HepG2 (cell line): ENCODE data around the gene TSKU. TPM values are rescaled to one million over a fixed set of nuclear protein-coding genes. Genes with fewer than 3 reads are reported as not detected.

Experiments
- ATAC-seq: fragments of 200-7000 bp; cut with Tn5 transposase; 3 replicates; pipeline ENCODE4 v1.9.1; 2020; ENCODE audit warnings: mild to moderate bottlenecking, moderate library complexity
- BruUV-seq: library from RNA; stranded (reverse); fragments of 400-500 nt; replicated peaks from 2 replicates; lab custom pipeline; 2021; lab: Mats Ljungman, UMichigan
- CTCF ChIA-PET: fragments of 300-600 bp; formaldehyde crosslinking; extraction: SDS; loops from one replicate; lab custom pipeline; 2021; ENCODE audit warnings: low total read pairs, inconsistent platforms, low intra/inter-chr PET ratio; lab: Yijun Ruan, JAX
- POLR2A ChIA-PET: fragments of 350-600 bp; sonication (Branson Sonifier 250); formaldehyde crosslinking; loops from one replicate; lab custom pipeline; 2020; ENCODE audit warnings: antibody characterized with exemption, inconsistent platforms; lab: Yijun Ruan, JAX
- DNase-seq: peaks from one replicate; pipeline ENCODE4 v3.0.0-alpha.2; 2015; ENCODE audit warnings: low spot score
- FAIRE-seq: peaks from 3 replicates; lab custom pipeline; 2011; peaks lifted over from hg19 to GRCh38; lab: Jason Lieb, UNC
- H2AFZ ChIP-seq: one replicate; pipeline ENCODE4 v1.6.1; 2011; ENCODE audit warnings: low read length, inconsistent platforms
- H3K27ac ChIP-seq: fragments of 300-600 bp; 3 replicates; pipeline ENCODE4 v1.8.0; 2011; ENCODE audit warnings: mixed run types, mild to moderate bottlenecking, mixed read lengths, low read length, inconsistent platforms; ENCODE audit not compliant: insufficient read depth; ENCODE audit errors: extremely low read length
- H3K27me3 ChIP-seq, 2 experiments: fragments of 200-600 bp in 1 of 2; 2 replicates in 1 of 2; 3 replicates in 1 of 2; pipeline versions ENCODE4 v1.6.0 to v1.8.0; 2011; ENCODE audit warnings: low read length in 2 of 2, mild to moderate bottlenecking in 2 of 2, moderate library complexity in 2 of 2, inconsistent platforms in 1 of 2; ENCODE audit not compliant: insufficient read depth in 2 of 2, control insufficient read depth in 1 of 2
- H3K36me3 ChIP-seq, 2 experiments: fragments of 200-600 bp in 1 of 2; replicated peaks in 1 of 2; 2 replicates in 1 of 2; 3 replicates in 1 of 2; pipeline versions ENCODE4 v1.5.1 to v1.8.0; 2011; ENCODE audit warnings: low read length in 2 of 2, inconsistent platforms in 1 of 2; ENCODE audit not compliant: insufficient read depth in 2 of 2, control insufficient read depth in 1 of 2
- H3K4me1 ChIP-seq: 2 replicates; pipeline ENCODE4 v1.5.1; 2012; ENCODE audit warnings: low read length, inconsistent platforms; ENCODE audit not compliant: insufficient read depth
- H3K4me2 ChIP-seq: 2 replicates; pipeline ENCODE4 v1.6.0; 2011; ENCODE audit warnings: low read depth, low read length, inconsistent platforms
- H3K4me3 ChIP-seq, 3 experiments: fragments of 200-600 bp in 1 of 3; sonication (generic), shearing (Covaris generic) in 1 of 3; replicated peaks in 1 of 3; 2 replicates each; pipeline ENCODE4 v1.5.1; 2011 to 2016; ENCODE audit warnings: low read length in 3 of 3, inconsistent platforms in 2 of 3, low read depth in 2 of 3, mild to moderate bottlenecking in 2 of 3, control low read depth in 1 of 3, mixed read lengths in 1 of 3; ENCODE audit not compliant: insufficient read depth in 1 of 3
- H3K79me2 ChIP-seq: one replicate; pipeline ENCODE4 v1.6.1; 2011; ENCODE audit warnings: low read length, inconsistent platforms; ENCODE audit not compliant: insufficient read depth
- H3K9ac ChIP-seq: 2 replicates; pipeline ENCODE4 v1.6.0; 2011; ENCODE audit warnings: mild to moderate bottlenecking, low read depth, low read length, inconsistent platforms; ENCODE audit not compliant: insufficient read depth
- H3K9me3 ChIP-seq: 2 replicates; pipeline ENCODE4 v1.5.1; 2012; ENCODE audit warnings: mild to moderate bottlenecking, low read length
- H4K20me1 ChIP-seq: 2 replicates; pipeline ENCODE4 v1.6.0; 2011; ENCODE audit warnings: inconsistent platforms, mild to moderate bottlenecking, low read length, moderate library complexity; ENCODE audit not compliant: insufficient read depth
- ATM ChIP-seq: fragments of 450-650 bp; IDR thresholded peaks from 2 replicates; pipeline ENCODE4 v1.7.1; 2017; ENCODE audit warnings: mild to moderate bottlenecking, borderline replicate concordance
- CREB3 ChIP-seq: sonication (generic); formaldehyde crosslinking; IDR thresholded peaks from 2 replicates; pipeline ENCODE4 v1.5.0; 2020; ENCODE audit warnings: missing genetic modification reagents
- EHMT2 ChIP-seq: fragments of 200-600 bp; sonication (generic); IDR thresholded peaks from 2 replicates; pipeline ENCODE4 v1.7.0; 2017; ENCODE audit warnings: antibody characterized with exemption, low read depth, low read length, borderline replicate concordance
- GABPB1 ChIP-seq: IDR thresholded peaks from 2 replicates; pipeline ENCODE4 v1.6.1; 2016; ENCODE audit warnings: mild to moderate bottlenecking, missing genetic modification reagents, moderate library complexity, missing compliant biosample characterization
- MTA3 ChIP-seq: sonication (generic); formaldehyde crosslinking; IDR thresholded peaks from 2 replicates; pipeline ENCODE4 v1.4.0; 2020; ENCODE audit warnings: missing genetic modification reagents
- STAT5B ChIP-seq: sonication (generic); formaldehyde crosslinking; IDR thresholded peaks from 2 replicates; pipeline ENCODE4 v1.4.0; 2020; ENCODE audit warnings: missing genetic modification reagents
- TAF1 ChIP-seq: sonication (generic); formaldehyde crosslinking; IDR thresholded peaks from 2 replicates; pipeline ENCODE4 v1.4.0; 2020; ENCODE audit warnings: missing genetic modification reagents
- TARDBP ChIP-seq: sonication (generic); formaldehyde crosslinking; IDR thresholded peaks from 2 replicates; pipeline ENCODE4 v1.8.0; 2022; ENCODE audit warnings: mild to moderate bottlenecking, missing genetic modification reagents
- ZMAT3 ChIP-seq: sonication (generic); formaldehyde crosslinking; conservative IDR thresholded peaks from 2 replicates; pipeline ENCODE4 v1.7.0; 2021; ENCODE audit warnings: missing genetic modification reagents
- ZNF10 ChIP-seq: sonication (generic); formaldehyde crosslinking; IDR thresholded peaks from 2 replicates; pipeline ENCODE4 v1.4.0; 2020; ENCODE audit warnings: mild to moderate bottlenecking, low read depth, missing genetic modification reagents, borderline replicate concordance
- ZNF101 ChIP-seq: sonication (generic); formaldehyde crosslinking; IDR thresholded peaks from 2 replicates; pipeline ENCODE4 v1.4.0; 2020; ENCODE audit warnings: mild to moderate bottlenecking, low read depth, missing genetic modification reagents, borderline replicate concordance
- ZNF138 ChIP-seq: sonication (generic); formaldehyde crosslinking; IDR thresholded peaks from 2 replicates; pipeline ENCODE4 v1.5.0; 2020; ENCODE audit warnings: mild to moderate bottlenecking, low read depth, missing genetic modification reagents
- ZNF326 ChIP-seq: sonication (generic); formaldehyde crosslinking; IDR thresholded peaks from 2 replicates; pipeline ENCODE4 v1.4.0; 2020; ENCODE audit warnings: missing genetic modification reagents, borderline replicate concordance
- ZNF431 ChIP-seq: sonication (generic); formaldehyde crosslinking; IDR thresholded peaks from 2 replicates; pipeline ENCODE4 v1.9.0; 2022; ENCODE audit warnings: missing genetic modification reagents, low read depth, mild to moderate bottlenecking, borderline replicate concordance
- ZNF512B ChIP-seq: sonication (generic); formaldehyde crosslinking; IDR thresholded peaks from 2 replicates; pipeline ENCODE4 v1.5.1; 2020; ENCODE audit warnings: missing genetic modification reagents, mild to moderate bottlenecking, borderline replicate concordance
- ZNF670 ChIP-seq: sonication (generic); formaldehyde crosslinking; IDR thresholded peaks from 2 replicates; pipeline ENCODE4 v1.8.0; 2022; ENCODE audit warnings: mild to moderate bottlenecking, missing genetic modification reagents, borderline replicate concordance
- WGBS: methylation state at CpG from one replicate; pipeline ENCODE4 v1.1.6; 2017; ENCODE audit warnings: low lambda C conversion rate; 5-methylcytosine and 5-hydroxymethylcytosine counted together
- in situ Hi-C: cut with HindIII; loops from 2 replicates; pipeline ENCODE4 v1.10.0; 2017; ENCODE audit warnings: low pct_unique_long_range_greater_than_20kb; ENCODE audit not compliant: extremely low pct_ligation_motif_present
- intact Hi-C: fragments of 100-400 bp; cut with micrococcal nuclease; formaldehyde crosslinking; loops from one replicate; pipeline ENCODE4 v1.10.0; 2022; ENCODE audit not compliant: unreplicated experiment
- polyA plus RNA-seq, 8 experiments: library from polyadenylated mRNA; depleted of rRNA in 3 of 8; stranded (reverse) in 7 of 8; unstranded in 1 of 8; fragments of >200 nt; fragmentation: Illumina TruSeq in 4 of 8; extraction: Trizol in 4 of 8; gene quantifications; 2 replicates each; pipeline versions ENCODE4 v1.2.1 to v1.2.3, GENCODE V29; 2011 to 2016; ENCODE audit warnings: low read depth in 4 of 8, missing spikeins in 1 of 8, mixed read lengths in 1 of 8; ENCODE audit not compliant: insufficient read depth in 1 of 8
- total RNA-seq, 5 experiments: library from RNA; depleted of rRNA; stranded (reverse); fragments of >200 nt; fragmentation: Illumina TruSeq; extraction: Trizol; gene quantifications; 2 replicates each; pipeline ENCODE4 v1.2.3, GENCODE V29; 2016; ENCODE audit warnings: low read depth in 1 of 5
- TF ChIP-seq, protein P1 (sequence below): sonication (generic); formaldehyde crosslinking; conservative IDR thresholded peaks from 2 replicates; pipeline ENCODE4 v1.8.1; 2023; ENCODE audit warnings: missing genetic modification reagents

TSKU gene
- total and polyA plus RNA-seq, 2 of the 13 experiments (the other 11 are each of a cell fraction or from before 2014, with no cell fraction given), result 20.3 to 21.4 TPM

GRCh38 chr11:76796511-76797198 is 13.5 kb downstream of the TSKU start:
- H2AFZ ChIP-seq, result no peak overlapping the region
- peaks cover 25% of the 10 kb centered on the region for H4K20me1 ChIP-seq
- no peaks in the 10 kb centered on the region for H3K27me3 ChIP-seq
- peaks cover 70% of the 10 kb centered on the region for H3K4me1 ChIP-seq
- 95% methylated on average over 7 of the region's 20 CpGs for WGBS
- no peaks in the 10 kb centered on the region for H3K9me3 ChIP-seq
- H3K27ac ChIP-seq, result no peak overlapping the region
- H3K9ac ChIP-seq, result no peak overlapping the region
- CTCF ChIA-PET, result no interaction called here
- BruUV-seq, result no TSS peak
- FAIRE-seq (no peak), ATAC-seq (no peak)
- H3K79me2 ChIP-seq, result peaks cover 36% of the 10 kb centered on the region
- H3K36me3 ChIP-seq, result peaks cover 0 to 27% of the 10 kb centered on the region in 2 experiments; a peak in 3 of 5 replicates
- intact Hi-C loops, result no loop called here
- H3K4me2 ChIP-seq, result no peak overlapping the region
- no peak for TF ChIP-seq ZNF10
- no peak for TF ChIP-seq ZNF512B (CRISPR knock-in tag)
- TF ChIP-seq, protein P1, sequence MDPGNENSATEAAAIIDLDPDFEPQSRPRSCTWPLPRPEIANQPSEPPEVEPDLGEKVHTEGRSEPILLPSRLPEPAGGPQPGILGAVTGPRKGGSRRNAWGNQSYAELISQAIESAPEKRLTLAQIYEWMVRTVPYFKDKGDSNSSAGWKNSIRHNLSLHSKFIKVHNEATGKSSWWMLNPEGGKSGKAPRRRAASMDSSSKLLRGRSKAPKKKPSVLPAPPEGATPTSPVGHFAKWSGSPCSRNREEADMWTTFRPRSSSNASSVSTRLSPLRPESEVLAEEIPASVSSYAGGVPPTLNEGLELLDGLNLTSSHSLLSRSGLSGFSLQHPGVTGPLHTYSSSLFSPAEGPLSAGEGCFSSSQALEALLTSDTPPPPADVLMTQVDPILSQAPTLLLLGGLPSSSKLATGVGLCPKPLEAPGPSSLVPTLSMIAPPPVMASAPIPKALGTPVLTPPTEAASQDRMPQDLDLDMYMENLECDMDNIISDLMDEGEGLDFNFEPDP (CRISPR knock-in tag), result no peak
- no peak for TF ChIP-seq ZNF326 (CRISPR knock-in tag)
- TF ChIP-seq ZNF431 (CRISPR knock-in tag), result no peak
- TF ChIP-seq ZNF670, result no peak
- no peak for TF ChIP-seq ATM
- no peak for TF ChIP-seq TAF1 (CRISPR knock-in tag)
- TF ChIP-seq CREB3, result no peak
- TF ChIP-seq ZNF101, result no peak
- no peak for TF ChIP-seq ZMAT3 (CRISPR knock-in tag)
- TF ChIP-seq TARDBP (CRISPR knock-in tag), result no peak
- TF ChIP-seq GABPB1 (CRISPR knock-in tag), result no peak
- TF ChIP-seq ZNF138 (CRISPR knock-in tag), result no peak
- no peak for TF ChIP-seq STAT5B (CRISPR knock-in tag)
- no peak for TF ChIP-seq EHMT2
- TF ChIP-seq MTA3 (CRISPR knock-in tag), result no peak
- TF ChIP-seq, all 625 proteins: peak for 0
- DNase-seq, result no peak
- H3K4me3 ChIP-seq, result no peak overlapping the region
- in situ Hi-C loops, result loop anchor here (10.0 kb wide), 1 partner anchor 52 kb away; no protein-coding TSS in a partner anchor
- POLR2A ChIA-PET, result interaction anchor here (0.9 kb wide), 1 partner anchor 16 kb away, joined by 3 read pairs; no protein-coding TSS in a partner anchor
